Measurements from ENCODE around the gene ASAP2.

DNA sequence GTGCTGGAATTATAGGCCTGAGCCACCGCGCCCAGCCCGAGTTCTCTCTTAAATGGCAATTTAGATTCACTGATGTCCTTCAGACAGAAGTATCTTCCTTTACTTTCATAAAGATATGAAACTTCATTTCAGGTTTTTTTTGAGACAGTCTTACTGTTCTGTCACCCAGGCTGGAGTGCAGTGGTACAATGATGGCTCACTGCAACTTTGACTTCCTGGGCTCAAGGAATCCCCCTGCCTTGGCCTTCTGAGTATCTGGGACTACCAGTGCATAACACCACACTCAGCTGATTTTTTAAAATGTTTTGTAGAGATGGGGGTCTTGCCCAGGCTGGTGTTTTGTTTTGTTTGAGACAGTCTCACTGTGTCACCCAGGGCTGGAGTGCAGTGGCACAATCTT, 203.5 kb downstream of the ASAP2 start:
- TF ChIP-seq CTCF (conservative IDR thresholded peaks at IDR 0.05 in 1 of 2, IDR thresholded peaks at IDR 0.05 in 1 of 2; ENCODE audit: extremely low read depth in 1 of 2, insufficient read depth in 1 of 2, low read depth in 1 of 2, low read length in 2 of 2) (no peak), EZH2 (IDR thresholded peaks at IDR 0.05; ENCODE audit: borderline replicate concordance, low read length) (no peak)
